AG04449 (cell line): ENCODE measurements around the gene ABHD16A.

Experiments
- CTCF ChIA-PET: fragments of 350-600 bp; formaldehyde crosslinking; extraction: SDS; loops from one replicate; lab custom pipeline; 2021; ENCODE audit warnings: antibody characterized with exemption; lab: Yijun Ruan, JAX
- POLR2A ChIA-PET: fragments of 400-600, 350-600 bp; formaldehyde crosslinking; extraction: SDS; loops from one replicate; lab custom pipeline; 2020; ENCODE audit warnings: antibody characterized with exemption, inconsistent platforms; lab: Yijun Ruan, JAX
- DNase-seq: peaks from one replicate; pipeline ENCODE4 v3.0.0-alpha.2; 2010; ENCODE audit warnings: low read depth, low spot score
- H3K4me3 ChIP-seq: 2 replicates; pipeline ENCODE4 v1.5.1; 2011; ENCODE audit warnings: low read depth, mild to moderate bottlenecking, control low read depth, low read length
- TF ChIP-seq, protein P1 (sequence below): IDR thresholded peaks from one replicate; pipeline ENCODE4 v1.5.1; 2011; ENCODE audit warnings: mild to moderate bottlenecking, moderate library complexity, low read length, control low read depth, inconsistent platforms; ENCODE audit not compliant: insufficient read depth; ENCODE audit errors: missing control alignments

The ABHD16A gene

GRCh38 chr6:31728767-31729514, 25.8 kb upstream of the ABHD16A start, which contains the start of gene DDAH2:
TSS of gene DDAH2 (minus strand) at chr6:31729299. CDS start at chr6:31729161, 138 bp downstream.
- H3K4me3 ChIP-seq, result peak within 1 kb of the TSS; percentile 89
- DNase-seq, result no peak
- POLR2A ChIA-PET, result interaction anchor here (0.9 to 3.9 kb wide), 14 partner anchors 9 to 134 kb away, joined by 3 to 16 read pairs (median 6); partner anchors contain the start of genes ABHD16A, HSPA1A, HSPA1B and HSPA1L
- TF ChIP-seq, protein P1, sequence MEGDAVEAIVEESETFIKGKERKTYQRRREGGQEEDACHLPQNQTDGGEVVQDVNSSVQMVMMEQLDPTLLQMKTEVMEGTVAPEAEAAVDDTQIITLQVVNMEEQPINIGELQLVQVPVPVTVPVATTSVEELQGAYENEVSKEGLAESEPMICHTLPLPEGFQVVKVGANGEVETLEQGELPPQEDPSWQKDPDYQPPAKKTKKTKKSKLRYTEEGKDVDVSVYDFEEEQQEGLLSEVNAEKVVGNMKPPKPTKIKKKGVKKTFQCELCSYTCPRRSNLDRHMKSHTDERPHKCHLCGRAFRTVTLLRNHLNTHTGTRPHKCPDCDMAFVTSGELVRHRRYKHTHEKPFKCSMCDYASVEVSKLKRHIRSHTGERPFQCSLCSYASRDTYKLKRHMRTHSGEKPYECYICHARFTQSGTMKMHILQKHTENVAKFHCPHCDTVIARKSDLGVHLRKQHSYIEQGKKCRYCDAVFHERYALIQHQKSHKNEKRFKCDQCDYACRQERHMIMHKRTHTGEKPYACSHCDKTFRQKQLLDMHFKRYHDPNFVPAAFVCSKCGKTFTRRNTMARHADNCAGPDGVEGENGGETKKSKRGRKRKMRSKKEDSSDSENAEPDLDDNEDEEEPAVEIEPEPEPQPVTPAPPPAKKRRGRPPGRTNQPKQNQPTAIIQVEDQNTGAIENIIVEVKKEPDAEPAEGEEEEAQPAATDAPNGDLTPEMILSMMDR, result no peak
- CTCF ChIA-PET, result interaction anchor here (1.1 to 3.9 kb wide), 11 partner anchors 10 to 223 kb away, joined by 3 to 24 read pairs (median 4); partner anchors contain the start of genes HSPA1A, HSPA1L, LY6G6D and MSH5

DNA sequence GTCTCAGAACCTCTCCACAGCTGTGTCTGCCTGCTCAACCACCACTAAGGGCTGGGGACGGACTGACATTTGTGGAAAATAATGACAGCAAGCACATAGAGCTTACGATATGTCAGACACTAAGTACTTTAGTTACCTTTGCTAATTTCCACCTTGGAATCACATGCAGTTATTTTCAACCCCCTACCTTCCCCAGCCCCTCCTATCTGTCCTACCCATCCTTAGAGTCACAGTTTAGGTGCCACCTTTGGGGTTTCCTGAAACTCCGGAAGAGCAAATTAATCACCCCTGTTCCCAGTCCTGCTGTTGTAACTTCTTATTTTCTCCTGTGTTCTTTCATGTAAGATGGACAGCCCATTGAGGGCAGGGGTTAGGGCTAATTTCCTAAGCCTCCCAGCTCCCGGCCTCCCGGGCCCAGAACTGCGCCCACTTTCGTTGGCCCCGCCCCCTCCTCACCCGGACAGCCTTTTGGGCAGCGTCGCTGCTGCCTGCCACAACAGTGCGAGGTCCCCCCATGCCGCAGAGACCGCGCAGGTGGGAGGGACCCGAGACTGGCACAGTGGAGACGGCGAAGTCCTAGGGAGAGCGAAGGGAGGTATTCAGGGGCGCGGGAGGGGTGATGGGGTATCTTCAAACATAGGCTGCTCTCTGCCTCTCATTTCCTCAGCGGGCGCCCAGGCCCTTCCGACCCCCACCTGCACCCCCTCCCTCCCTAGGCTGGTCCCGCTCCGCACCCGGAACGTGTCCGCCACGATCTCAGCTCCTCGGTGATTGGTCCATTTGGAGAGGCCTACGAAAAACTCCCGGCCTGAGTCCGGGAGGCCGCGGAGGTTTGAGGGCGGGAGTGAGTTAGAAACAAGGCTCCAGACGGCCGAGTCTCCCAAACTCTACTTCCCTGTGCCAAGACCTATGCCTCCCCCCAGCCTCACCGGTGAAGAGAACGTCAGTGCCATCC, 24.9 kb upstream of the ABHD16A start:
- no peak for DNase-seq
- TF ChIP-seq, protein P1, result no peak
- H3K4me3 ChIP-seq, result peak overlapping the region; percentile 89
- ChIA-PET CTCF (interaction anchor here (0.9 to 3.9 kb wide), 9 partner anchors 11 to 107 kb away, joined by 3 to 24 read pairs (median 4); partner anchors contain the start of genes HSPA1A, HSPA1L, LY6G6D and MSH5), POLR2A (interaction anchor here (1.6 to 3.9 kb wide), 5 partner anchors 12 to 111 kb away, joined by 5 to 16 read pairs (median 9); partner anchors contain the start of genes HSPA1B, LSM2 and MSH5)

- TF ChIP-seq, protein P1, result no peak
- POLR2A ChIA-PET, result interaction anchor here (1.6 to 3.9 kb wide), 2 partner anchors 15 to 100 kb away, joined by 5 to 16 read pairs; partner anchors contain the start of gene HSPA1B
- DNase-seq, result no peak
- CTCF ChIA-PET, result interaction anchor here (0.9 to 1.6 kb wide), 3 partner anchors 13 to 64 kb away, joined by 3 to 4 read pairs (median 3); no protein-coding TSS in a partner anchor
- no peak overlapping the region for H3K4me3 ChIP-seq
Measured at GRCh38 chr6:31727034-31727716, 24.1 kb upstream of the ABHD16A start.

DNA sequence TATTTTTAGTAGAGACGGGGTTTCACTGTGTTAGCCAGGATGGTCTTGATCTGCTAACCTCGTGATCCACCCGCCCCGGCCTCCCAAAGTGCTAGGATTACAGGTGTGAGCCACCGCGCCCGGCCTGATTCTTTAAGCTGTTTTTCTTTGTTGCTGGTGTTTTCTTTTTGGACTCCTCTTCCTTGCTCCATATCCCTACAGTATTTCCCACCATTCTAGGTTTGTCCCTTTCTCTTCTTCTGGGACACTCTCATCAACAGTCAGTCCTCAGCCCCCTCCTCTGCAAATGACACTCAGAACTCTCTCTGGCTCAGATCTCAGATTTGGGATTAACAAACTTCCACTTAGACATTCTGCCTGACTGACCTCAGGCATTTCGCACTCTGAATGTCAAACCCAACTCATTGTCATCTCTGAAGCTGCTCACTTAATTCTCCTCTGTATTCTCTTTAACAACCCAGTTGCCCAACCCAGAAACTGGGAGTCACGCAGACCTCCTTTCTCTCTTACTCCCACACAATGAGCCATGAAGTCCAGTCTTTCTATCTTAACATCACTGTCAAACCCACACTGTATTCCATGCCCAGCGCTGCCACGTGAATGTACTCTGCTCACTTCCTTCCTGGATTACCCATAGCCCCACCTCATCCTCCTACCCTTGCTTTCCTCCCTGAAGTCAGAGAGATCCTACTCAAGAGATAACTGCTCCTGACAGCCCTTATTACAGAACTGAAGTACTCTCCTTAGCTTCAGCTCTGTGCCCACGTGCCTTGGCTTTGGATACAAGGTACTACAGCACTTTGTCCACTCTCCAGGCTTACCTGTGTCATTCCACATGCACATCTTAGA, 22.6 kb upstream of the ABHD16A start:
- DNase-seq, result no peak
- TF ChIP-seq, protein P1, result no peak
- ChIA-PET POLR2A (interaction anchor here (1.4 kb wide), 1 partner anchor 102 kb away, joined by 3 read pairs; the partner anchor contains the start of gene HSPA1B), CTCF (interaction anchor here (1.6 kb wide), 1 partner anchor 10 kb away, joined by 3 read pairs; no protein-coding TSS in a partner anchor)
- no peak overlapping the region for H3K4me3 ChIP-seq
